ENCODE measurements around the gene NBAS.
A peak's percentile ranks its signal among the peaks of the same experiment; 100 is the strongest.

NBAS gene

GRCh38 chr2:15568874-15569273 is 7.7 kb upstream of the NBAS start:
- H3K36me3 ChIP-seq (ENCODE audit: insufficient read depth, low read length), result no peaks in the 10 kb centered on the region
- TF ChIP-seq FOXP2 (optimal IDR thresholded peaks at IDR 0.05; ENCODE audit: control extremely low read depth, extremely low read length, insufficient read depth) (no peak), POLR2AphosphoS5 (IDR thresholded peaks at IDR 0.05; ENCODE audit: borderline replicate concordance, low read depth, low read length) (no peak), EZH2 (IDR thresholded peaks at IDR 0.05) (no peak)
- no peak overlapping the region for H3K27ac ChIP-seq
- no peaks in the 10 kb centered on the region for H3K9me3 ChIP-seq (ENCODE audit: low read depth, low read length)
- H3K9ac ChIP-seq (ENCODE audit: insufficient read length), result no peak overlapping the region
- no peak for DNase-seq (ENCODE audit: low read depth, low spot score)
- no peak overlapping the region for H3K4me3 ChIP-seq

- Histone ChIP-seq H3K4me3 (no peak overlapping the region), H3K36me3 (ENCODE audit: insufficient read depth, low read length) (no peaks in the 10 kb centered on the region), H3K27ac (no peak overlapping the region), H3K9ac (ENCODE audit: insufficient read length) (no peak overlapping the region), H3K9me3 (ENCODE audit: low read depth, low read length) (no peaks in the 10 kb centered on the region)
- TF ChIP-seq FOXP2 (optimal IDR thresholded peaks at IDR 0.05; ENCODE audit: control extremely low read depth, extremely low read length, insufficient read depth), result no peak
- no peak for TF ChIP-seq EZH2 (IDR thresholded peaks at IDR 0.05)
- no peak for TF ChIP-seq POLR2AphosphoS5 (IDR thresholded peaks at IDR 0.05; ENCODE audit: borderline replicate concordance, low read depth, low read length)
- no peak for DNase-seq (ENCODE audit: low read depth, low spot score)
Observed at GRCh38 chr2:15566912-15567311, 5.8 kb upstream of the NBAS start.

DNA sequence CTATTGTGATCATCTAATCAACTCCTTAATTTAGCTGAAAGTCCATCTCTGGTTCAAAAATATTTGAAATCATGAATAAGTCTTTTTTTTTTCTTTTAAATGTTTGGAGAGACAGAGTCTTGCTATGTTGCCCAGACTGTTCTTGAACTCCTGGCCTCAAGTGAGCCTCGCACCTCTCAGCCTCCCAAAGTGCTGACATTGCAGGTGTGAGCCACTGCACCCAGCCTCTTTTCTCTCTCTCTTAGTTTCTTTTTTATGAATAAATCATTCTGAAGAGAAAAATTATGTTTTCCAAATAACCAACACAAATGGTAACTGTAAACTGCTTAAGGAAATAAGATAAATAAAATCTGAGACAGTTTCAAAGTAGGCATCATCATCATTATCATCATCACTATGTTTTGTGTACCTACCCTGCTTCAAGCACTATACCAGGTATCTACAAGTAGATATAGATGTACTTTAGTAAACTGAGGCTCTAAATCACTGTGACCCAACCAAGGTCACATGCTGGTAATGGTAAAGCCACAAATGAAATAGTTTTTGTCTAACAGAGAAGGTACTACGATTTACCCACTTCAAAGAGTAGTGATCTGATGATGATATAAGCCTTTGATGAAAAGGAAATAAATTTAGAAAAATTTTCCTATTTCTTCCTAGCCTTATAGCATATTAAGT is 5.0 kb upstream of the NBAS start:
- no peaks in the 10 kb centered on the region for H3K36me3 ChIP-seq (ENCODE audit: insufficient read depth, low read length)
- TF ChIP-seq FOXP2 (optimal IDR thresholded peaks at IDR 0.05; ENCODE audit: control extremely low read depth, extremely low read length, insufficient read depth) (no peak), POLR2AphosphoS5 (IDR thresholded peaks at IDR 0.05; ENCODE audit: borderline replicate concordance, low read depth, low read length) (no peak), EZH2 (IDR thresholded peaks at IDR 0.05) (no peak)

GRCh38 chr2:15565392-15565791 is 4.3 kb upstream of the NBAS start:
- Histone ChIP-seq H3K36me3 (ENCODE audit: insufficient read depth, low read length) (no peaks in the 10 kb centered on the region), H3K27ac (no peak overlapping the region), H3K9me3 (ENCODE audit: low read depth, low read length) (no peaks in the 10 kb centered on the region), H3K4me3 (no peak overlapping the region), H3K9ac (ENCODE audit: insufficient read length) (no peak overlapping the region)
- DNase-seq (ENCODE audit: low read depth, low spot score), result no peak
- TF ChIP-seq POLR2AphosphoS5 (IDR thresholded peaks at IDR 0.05; ENCODE audit: borderline replicate concordance, low read depth, low read length) (no peak), FOXP2 (optimal IDR thresholded peaks at IDR 0.05; ENCODE audit: control extremely low read depth, extremely low read length, insufficient read depth) (no peak), EZH2 (IDR thresholded peaks at IDR 0.05) (no peak)

More for the DNA sequence above, 5.0 kb upstream of the NBAS start:
- Histone ChIP-seq H3K4me3 (no peak overlapping the region), H3K9ac (ENCODE audit: insufficient read length) (no peak overlapping the region), H3K27ac (no peak overlapping the region), H3K9me3 (ENCODE audit: low read depth, low read length) (no peaks in the 10 kb centered on the region)
- no peak for DNase-seq (ENCODE audit: low read depth, low spot score)

DNA sequence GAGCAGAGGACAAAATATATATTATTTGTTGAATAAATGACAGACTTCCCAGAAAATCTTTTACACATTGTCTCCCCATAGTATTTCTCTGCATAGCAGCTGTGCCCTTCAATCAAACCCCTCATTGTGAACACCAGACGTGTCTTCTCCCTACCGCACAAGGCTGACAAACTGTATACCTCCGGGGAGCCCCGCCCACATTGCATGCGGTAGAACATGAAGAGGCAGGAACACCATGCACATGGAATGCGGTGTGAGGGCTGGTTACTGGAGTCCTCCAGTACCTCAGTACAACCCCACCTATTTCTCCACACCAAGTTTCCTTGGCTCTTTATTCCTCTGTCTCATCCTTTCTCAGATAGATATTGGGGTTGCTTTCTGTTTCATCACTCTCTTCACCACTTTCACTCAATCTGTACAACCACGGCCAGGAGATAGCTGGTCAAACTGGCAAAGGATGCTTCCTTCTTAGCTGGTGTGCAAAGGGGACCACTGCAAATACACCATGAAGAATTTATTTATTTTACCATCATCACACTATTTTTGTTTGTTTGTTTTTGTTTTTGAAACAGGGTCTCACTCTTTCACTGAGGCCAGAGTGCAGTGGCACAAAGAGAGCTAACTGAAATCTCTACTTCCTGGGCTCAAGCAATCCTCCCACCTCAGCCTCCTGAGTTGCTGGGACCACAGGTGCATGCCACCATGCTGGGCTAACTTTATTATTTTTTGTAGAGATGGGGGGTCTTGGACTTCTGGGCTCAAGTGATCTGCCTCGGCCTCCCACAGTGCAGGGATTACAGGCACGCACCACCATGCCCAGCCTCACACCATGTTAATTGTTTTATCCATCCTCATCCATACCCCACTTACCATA is 2.3 kb upstream of the NBAS start:
- TF ChIP-seq FOXP2 (optimal IDR thresholded peaks at IDR 0.05; ENCODE audit: control extremely low read depth, extremely low read length, insufficient read depth) (no peak), POLR2AphosphoS5 (IDR thresholded peaks at IDR 0.05; ENCODE audit: borderline replicate concordance, low read depth, low read length) (no peak), EZH2 (IDR thresholded peaks at IDR 0.05) (no peak)
- DNase-seq (ENCODE audit: low read depth, low spot score), result no peak
- H3K27ac ChIP-seq, result no peak overlapping the region
- H3K9ac ChIP-seq (ENCODE audit: insufficient read length), result no peak overlapping the region
- H3K4me3 ChIP-seq, result no peak overlapping the region
- no peaks in the 10 kb centered on the region for H3K9me3 ChIP-seq (ENCODE audit: low read depth, low read length)
- no peaks in the 10 kb centered on the region for H3K36me3 ChIP-seq (ENCODE audit: insufficient read depth, low read length)

DNA sequence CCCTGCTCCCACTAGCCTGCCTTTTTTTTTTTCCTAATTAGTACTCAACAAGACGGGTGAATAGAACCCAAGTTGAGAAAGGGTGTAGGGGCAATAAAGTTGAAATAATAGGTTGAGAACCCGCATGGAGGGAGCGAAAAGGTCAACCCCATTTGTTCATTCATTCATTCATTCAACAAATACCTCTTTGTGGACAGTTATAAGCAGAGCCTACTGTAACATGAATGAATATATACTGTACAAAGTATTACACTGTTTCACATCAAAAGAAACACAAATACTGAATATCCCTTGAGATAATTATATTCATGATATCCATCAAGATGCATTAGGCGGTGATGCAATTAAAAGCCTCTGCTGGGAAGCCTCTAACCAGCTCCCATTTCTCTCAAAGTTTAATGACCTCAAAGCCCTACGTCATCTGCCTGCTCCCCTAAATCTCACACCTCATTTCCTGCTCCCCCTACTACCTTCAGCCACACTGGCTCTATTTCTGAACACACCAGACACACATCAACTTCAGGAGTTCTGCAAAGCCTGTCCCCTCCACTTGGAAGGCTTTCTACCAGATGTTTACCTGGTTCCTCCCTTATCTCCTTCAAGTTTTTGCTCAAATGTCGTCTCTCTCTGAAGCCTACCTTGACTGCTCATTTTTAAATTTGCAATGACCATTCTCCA is 1.4 kb upstream of the NBAS start:
- Histone ChIP-seq H3K9ac (ENCODE audit: insufficient read length) (no peak overlapping the region), H3K27ac (no peak overlapping the region), H3K4me3 (no peak overlapping the region), H3K9me3 (ENCODE audit: low read depth, low read length) (no peaks in the 10 kb centered on the region), H3K36me3 (ENCODE audit: insufficient read depth, low read length) (no peaks in the 10 kb centered on the region)
- TF ChIP-seq EZH2 (IDR thresholded peaks at IDR 0.05), result no peak
- DNase-seq (ENCODE audit: low read depth, low spot score), result no peak

DNA sequence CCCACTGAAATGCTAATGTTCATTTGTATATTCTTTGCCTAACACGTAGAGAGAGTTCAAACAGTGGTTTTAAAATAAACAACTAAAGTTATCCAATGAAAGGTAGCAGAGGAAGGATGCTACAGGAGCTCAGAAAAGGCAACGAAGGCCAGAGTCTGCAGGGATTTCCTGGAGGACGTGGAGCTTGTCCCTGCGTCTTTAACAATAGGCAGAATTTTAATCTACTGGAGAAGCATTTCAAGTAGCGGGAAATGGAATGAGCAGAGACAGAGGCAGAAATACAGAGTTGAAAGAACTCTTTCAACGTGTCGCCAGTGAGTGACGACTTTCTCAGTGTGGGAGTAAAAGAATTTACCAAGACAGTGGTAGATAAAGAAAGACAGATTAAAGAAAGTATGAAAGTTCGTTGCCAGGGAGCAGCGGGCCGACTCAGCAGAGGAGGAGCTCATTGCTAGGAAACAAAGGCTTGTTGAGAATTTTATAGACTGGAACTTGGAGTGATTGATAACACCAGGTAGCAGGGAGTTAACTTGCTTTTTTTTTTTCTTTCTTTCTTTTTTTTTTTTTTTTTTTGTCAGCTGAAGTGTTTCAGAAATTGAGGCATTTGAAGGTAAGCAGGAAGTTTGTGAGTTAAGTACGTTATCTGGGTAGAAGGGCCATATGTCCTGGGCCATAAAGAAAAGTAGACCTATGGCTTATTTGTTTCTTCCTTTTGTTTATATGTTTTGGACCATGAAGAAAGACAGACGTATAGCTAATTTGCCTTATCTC is 625 bp upstream of the NBAS start:
- Histone ChIP-seq H3K9ac (ENCODE audit: insufficient read length) (peak overlapping the region; percentile 81), H3K36me3 (ENCODE audit: insufficient read depth, low read length) (no peaks in the 10 kb centered on the region), H3K27ac (peak overlapping the region; percentile 72), H3K4me3 (peak overlapping the region; percentile 87), H3K9me3 (ENCODE audit: low read depth, low read length) (no peaks in the 10 kb centered on the region)
- TF ChIP-seq FOXP2 (optimal IDR thresholded peaks at IDR 0.05; ENCODE audit: control extremely low read depth, extremely low read length, insufficient read depth) (no peak), POLR2AphosphoS5 (IDR thresholded peaks at IDR 0.05; ENCODE audit: borderline replicate concordance, low read depth, low read length) (no peak), EZH2 (IDR thresholded peaks at IDR 0.05) (no peak)
- no peak for DNase-seq (ENCODE audit: low read depth, low spot score)

Data from SK-N-MC (cell line).